ENCODE data around the gene CALY.

Gene CALY

DNA sequence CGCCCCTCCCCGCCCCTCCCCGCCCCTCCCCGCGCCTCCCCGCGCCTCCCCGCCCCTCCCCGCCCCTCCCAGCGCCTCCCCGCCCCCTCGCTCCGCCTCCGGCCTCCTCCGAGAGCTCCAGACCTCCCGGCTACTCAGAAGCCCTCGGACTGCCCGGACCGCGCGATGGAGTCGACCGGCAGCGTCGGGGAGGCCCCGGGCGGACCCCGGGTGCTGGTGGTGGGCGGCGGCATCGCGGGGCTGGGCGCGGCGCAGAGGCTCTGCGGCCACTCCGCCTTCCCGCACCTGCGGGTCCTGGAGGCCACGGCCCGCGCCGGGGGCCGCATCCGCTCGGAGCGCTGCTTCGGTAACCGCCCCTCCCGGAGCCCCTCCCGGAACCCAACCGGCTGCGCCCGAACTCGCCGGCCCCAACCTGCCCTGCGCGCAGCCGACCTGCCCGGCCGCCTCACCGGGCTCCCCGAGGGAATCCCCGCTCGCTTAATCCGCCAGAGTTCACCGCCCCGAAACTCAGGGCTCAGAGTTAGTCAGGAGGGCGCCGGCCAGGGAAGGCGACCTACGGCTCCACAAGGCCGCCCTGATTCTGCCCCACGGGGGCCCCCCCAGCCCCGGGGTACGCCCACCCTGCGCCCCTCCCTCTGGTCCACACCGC lies 42.6 kb upstream of the CALY start, which contains the start of gene PAOX:
Gene PAOX (plus strand): TSS at position 111 of the 649 bp plus-strand sequence. CDS start 55 bp downstream, at position 166.
- peak within 1 kb of the TSS; percentile 74 for H3K9ac ChIP-seq (ENCODE audit: low read depth, low read length, poor library complexity, severe bottlenecking)
- H3K4me1 ChIP-seq (ENCODE audit: insufficient read depth, low read length, poor library complexity, severe bottlenecking), result peaks cover 14% of the 10 kb centered on the region
- H3K79me2 ChIP-seq (ENCODE audit: insufficient read depth, low read length), result no peaks in the 10 kb centered on the region
- peak within 1 kb of the TSS; percentile 97 for H3K4me2 ChIP-seq (ENCODE audit: low read depth, low read length, poor library complexity, severe bottlenecking)
- H3K4me3 ChIP-seq (ENCODE audit: low read length, poor library complexity, severe bottlenecking), result peak within 1 kb of the TSS; percentile 80
- H3K9me2 ChIP-seq (replicated peaks; ENCODE audit: low read depth, low read length), result no peaks in the 10 kb centered on the region
- TF ChIP-seq, protein P1, sequence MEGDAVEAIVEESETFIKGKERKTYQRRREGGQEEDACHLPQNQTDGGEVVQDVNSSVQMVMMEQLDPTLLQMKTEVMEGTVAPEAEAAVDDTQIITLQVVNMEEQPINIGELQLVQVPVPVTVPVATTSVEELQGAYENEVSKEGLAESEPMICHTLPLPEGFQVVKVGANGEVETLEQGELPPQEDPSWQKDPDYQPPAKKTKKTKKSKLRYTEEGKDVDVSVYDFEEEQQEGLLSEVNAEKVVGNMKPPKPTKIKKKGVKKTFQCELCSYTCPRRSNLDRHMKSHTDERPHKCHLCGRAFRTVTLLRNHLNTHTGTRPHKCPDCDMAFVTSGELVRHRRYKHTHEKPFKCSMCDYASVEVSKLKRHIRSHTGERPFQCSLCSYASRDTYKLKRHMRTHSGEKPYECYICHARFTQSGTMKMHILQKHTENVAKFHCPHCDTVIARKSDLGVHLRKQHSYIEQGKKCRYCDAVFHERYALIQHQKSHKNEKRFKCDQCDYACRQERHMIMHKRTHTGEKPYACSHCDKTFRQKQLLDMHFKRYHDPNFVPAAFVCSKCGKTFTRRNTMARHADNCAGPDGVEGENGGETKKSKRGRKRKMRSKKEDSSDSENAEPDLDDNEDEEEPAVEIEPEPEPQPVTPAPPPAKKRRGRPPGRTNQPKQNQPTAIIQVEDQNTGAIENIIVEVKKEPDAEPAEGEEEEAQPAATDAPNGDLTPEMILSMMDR (conservative IDR thresholded peaks at IDR 0.05; ENCODE audit: low read length), result no peak
- TF ChIP-seq EZH2phosphoT487 (IDR thresholded peaks at IDR 0.05; ENCODE audit: borderline replicate concordance), result no peak
- no peaks in the 10 kb centered on the region for H3K27me3 ChIP-seq (ENCODE audit: insufficient read depth, low read length, poor library complexity, severe bottlenecking)
- H2AFZ ChIP-seq (ENCODE audit: low read length), result peak within 1 kb of the TSS; percentile 98
- H3F3A ChIP-seq (ENCODE audit: low read depth), result no peaks in the 10 kb centered on the region; the same call in 1 of the 2 replicates
- H3K36me3 ChIP-seq (ENCODE audit: insufficient read depth, low read length), result no peaks in the 10 kb centered on the region
- no peaks in the 10 kb centered on the region for H4K20me1 ChIP-seq (ENCODE audit: insufficient read depth, low read length, poor library complexity, severe bottlenecking)
- no peaks in the 10 kb centered on the region for H3K9me3 ChIP-seq (ENCODE audit: insufficient read depth, low read depth, low read length)

DNA sequence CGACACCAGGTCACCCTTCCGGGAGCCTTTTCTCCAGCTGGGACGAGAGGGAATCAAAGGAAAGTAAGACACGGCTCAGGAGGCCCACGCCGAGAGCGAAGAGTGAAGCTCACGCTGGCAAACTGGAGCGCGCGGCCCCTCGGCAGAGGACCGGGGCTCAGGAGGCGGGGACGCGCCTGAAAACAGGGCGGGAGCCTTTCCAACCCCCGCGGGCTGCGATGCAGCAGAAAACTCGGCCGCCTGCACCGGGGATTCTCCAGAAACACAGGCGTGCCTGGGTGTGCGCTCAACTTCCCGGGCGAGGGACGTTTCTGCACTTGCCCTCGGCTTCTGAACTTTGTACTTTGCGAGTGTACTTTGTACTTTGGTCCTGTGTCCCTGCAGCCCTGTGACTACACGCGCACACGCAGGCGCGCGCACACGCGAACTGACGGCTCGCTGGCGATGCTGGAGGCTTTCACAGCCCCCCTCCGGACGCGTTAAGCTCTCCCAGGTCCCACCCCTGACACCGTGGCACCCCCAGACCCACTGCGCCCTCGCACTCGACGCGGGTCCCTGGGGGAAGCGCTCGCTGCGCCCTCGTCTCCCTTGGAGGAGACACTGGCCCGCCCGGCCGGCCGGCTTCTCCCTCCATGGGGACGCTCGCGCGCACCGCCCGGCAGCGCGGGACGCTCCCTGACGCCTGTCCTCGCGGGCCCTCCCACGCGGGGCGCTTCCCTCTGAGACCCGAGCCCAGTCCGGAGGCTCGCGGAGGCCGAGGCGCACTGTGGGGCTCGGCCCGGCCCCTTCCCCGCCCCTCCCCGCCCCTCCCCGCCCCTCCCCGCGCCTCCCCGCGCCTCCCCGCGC lies 41.8 kb upstream of the CALY start:
- H3K79me2 ChIP-seq (ENCODE audit: insufficient read depth, low read length), result no peaks in the 10 kb centered on the region
- H4K20me1 ChIP-seq (ENCODE audit: insufficient read depth, low read length, poor library complexity, severe bottlenecking), result no peaks in the 10 kb centered on the region
- no peaks in the 10 kb centered on the region for H3K36me3 ChIP-seq (ENCODE audit: insufficient read depth, low read length)
- H3F3A ChIP-seq (ENCODE audit: low read depth), result no peaks in the 10 kb centered on the region; the same call in 1 of the 2 replicates
- no peaks in the 10 kb centered on the region for H3K27me3 ChIP-seq (ENCODE audit: insufficient read depth, low read length, poor library complexity, severe bottlenecking)
- peaks cover 19% of the 10 kb centered on the region for H3K4me1 ChIP-seq (ENCODE audit: insufficient read depth, low read length, poor library complexity, severe bottlenecking)
- H3K9me2 ChIP-seq (replicated peaks; ENCODE audit: low read depth, low read length), result no peaks in the 10 kb centered on the region
- H3K9me3 ChIP-seq (ENCODE audit: insufficient read depth, low read depth, low read length), result no peaks in the 10 kb centered on the region
- H2AFZ ChIP-seq (ENCODE audit: low read length), result peak overlapping the region; percentile 98
- peak overlapping the region; percentile 74 for H3K9ac ChIP-seq (ENCODE audit: low read depth, low read length, poor library complexity, severe bottlenecking)
- no peak for TF ChIP-seq EZH2phosphoT487 (IDR thresholded peaks at IDR 0.05; ENCODE audit: borderline replicate concordance)
- TF ChIP-seq, protein P1 (conservative IDR thresholded peaks at IDR 0.05; ENCODE audit: low read length), result no peak
- H3K4me3 ChIP-seq (ENCODE audit: low read length, poor library complexity, severe bottlenecking), result peak overlapping the region; percentile 80
- peak overlapping the region; percentile 97 for H3K4me2 ChIP-seq (ENCODE audit: low read depth, low read length, poor library complexity, severe bottlenecking)

DNA sequence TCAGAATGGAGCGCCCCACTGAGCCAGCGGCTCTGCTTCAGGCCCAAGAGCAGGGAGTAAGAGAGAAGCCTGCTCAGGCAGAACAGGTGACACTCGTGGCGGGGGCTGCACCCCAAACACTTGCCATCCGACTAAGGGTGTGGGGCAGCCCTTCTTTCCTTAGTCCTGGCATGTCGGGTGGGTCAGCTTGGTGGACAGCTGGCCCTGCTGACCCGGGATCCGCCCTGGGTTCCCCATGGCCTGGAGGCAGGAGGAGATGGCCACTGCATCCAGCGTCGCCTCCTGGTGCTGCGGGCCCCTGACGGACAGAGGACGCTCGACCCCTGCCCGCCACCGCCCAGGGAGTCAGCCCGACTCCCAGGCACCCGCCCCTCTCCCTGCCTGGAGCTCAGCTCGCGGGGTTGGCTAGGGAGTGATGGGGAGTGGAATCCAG lies 41.1 kb upstream of the CALY start:
- Histone ChIP-seq H3K9me3 (ENCODE audit: insufficient read depth, low read depth, low read length) (no peaks in the 10 kb centered on the region), H2AFZ (ENCODE audit: low read length) (peak overlapping the region; percentile 98), H3F3A (ENCODE audit: low read depth) (no peaks in the 10 kb centered on the region; the same call in 1 of the 2 replicates), H3K4me2 (ENCODE audit: low read depth, low read length, poor library complexity, severe bottlenecking) (peak overlapping the region; percentile 97), H3K36me3 (ENCODE audit: insufficient read depth, low read length) (no peaks in the 10 kb centered on the region), H3K4me3 (ENCODE audit: low read length, poor library complexity, severe bottlenecking) (peak overlapping the region; percentile 80), H3K27me3 (ENCODE audit: insufficient read depth, low read length, poor library complexity, severe bottlenecking) (no peaks in the 10 kb centered on the region), H3K79me2 (ENCODE audit: insufficient read depth, low read length) (no peaks in the 10 kb centered on the region), H3K4me1 (ENCODE audit: insufficient read depth, low read length, poor library complexity, severe bottlenecking) (peaks cover 19% of the 10 kb centered on the region), H4K20me1 (ENCODE audit: insufficient read depth, low read length, poor library complexity, severe bottlenecking) (no peaks in the 10 kb centered on the region), H3K9me2 (replicated peaks; ENCODE audit: low read depth, low read length) (no peaks in the 10 kb centered on the region), H3K9ac (ENCODE audit: low read depth, low read length, poor library complexity, severe bottlenecking) (peak overlapping the region; percentile 74)
- TF ChIP-seq EZH2phosphoT487 (IDR thresholded peaks at IDR 0.05; ENCODE audit: borderline replicate concordance), result no peak
- TF ChIP-seq, protein P1 (conservative IDR thresholded peaks at IDR 0.05; ENCODE audit: low read length), result no peak

Measured in Loucy (cell line).